Kidney (tissue), 14 donors: ENCODE measurements around the gene CCDC14. TPM values are rescaled to one million over a fixed set of nuclear protein-coding genes. Genes with fewer than 3 reads are reported as not detected.

Experiments
- DNase-seq, 5 donors: peaks; one replicate each; pipeline ENCODE4 v3.0.0-alpha.2; 2013 to 2020
- FAIRE-seq: peaks from 2 replicates; lab custom pipeline; 2012; peaks lifted over from hg19 to GRCh38; lab: Jason Lieb, UNC
- H3K27ac ChIP-seq, 2 donors: one replicate each; pipeline ENCODE4 v1.7.0; 2013; ENCODE audit warnings: low read depth in 2 of 2, low read length in 2 of 2, inconsistent platforms in 1 of 2
- H3K27me3 ChIP-seq: one replicate; pipeline ENCODE4 v1.7.1; 2013; ENCODE audit warnings: low read length, inconsistent platforms; ENCODE audit not compliant: control insufficient read depth, insufficient read depth
- H3K36me3 ChIP-seq, 3 donors: one replicate each; pipeline versions ENCODE4 v1.7.0 to v1.7.1; 2013; ENCODE audit warnings: low read length in 3 of 3, control low read depth in 1 of 3, inconsistent platforms in 1 of 3; ENCODE audit not compliant: insufficient read depth in 3 of 3, control insufficient read depth in 2 of 3
- H3K4me1 ChIP-seq, 3 donors: one replicate each; pipeline versions ENCODE4 v1.7.0 to v1.7.1; 2013; ENCODE audit warnings: low read length in 3 of 3, inconsistent platforms in 1 of 3, low read depth in 1 of 3; ENCODE audit not compliant: control insufficient read depth in 2 of 3, insufficient read depth in 2 of 3
- H3K4me3 ChIP-seq, 3 donors: one replicate each; pipeline versions ENCODE4 v1.7.0 to v1.8.1; 2013; ENCODE audit warnings: low read length in 3 of 3, control low read depth in 1 of 3, inconsistent platforms in 1 of 3
- H3K9ac ChIP-seq, 3 donors: one replicate each; pipeline versions ENCODE4 v1.7.0 to v1.7.1; 2013; ENCODE audit warnings: low read length in 3 of 3, control low read depth in 1 of 3, inconsistent platforms in 1 of 3
- H3K9me3 ChIP-seq, 3 donors: one replicate each; pipeline versions ENCODE4 v1.7.0 to v1.7.1; 2013; ENCODE audit warnings: low read length in 3 of 3, control low read depth in 1 of 3, inconsistent platforms in 1 of 3; ENCODE audit not compliant: control insufficient read depth in 2 of 3, insufficient read depth in 1 of 3
- intact Hi-C: fragments of 100-400 bp; cut with DNase I; formaldehyde crosslinking; loops from one replicate; pipeline ENCODE4 v1.11.1; 2022
- polyA plus RNA-seq: library from polyadenylated mRNA; stranded (reverse); fragments of 350-450 nt; fragmentation: Illumina TruSeq; extraction: RNeasy Lipid Tissue Mini Kit (QIAGEN cat#74804); gene quantifications from one replicate; pipeline ENCODE4 v1.2.3, GENCODE V29; 2014; ENCODE audit warnings: low read depth, low replicate concordance; ENCODE audit not compliant: insufficient read depth
- total RNA-seq: library from RNA; stranded (reverse); fragmentation: NEBNext Ultra II Directional; extraction: Animal tissue kit (Norgen Biotek cat#: 25700); gene quantifications from one replicate; pipeline ENCODE4 v1.2.1, GENCODE V29; 2021
- TF ChIP-seq, protein P1 (sequence below): IDR thresholded peaks from 3 replicates; pipeline ENCODE4 v1.5.1; 2012; ENCODE audit warnings: mild to moderate bottlenecking, moderate library complexity, borderline replicate concordance; ENCODE audit not compliant: insufficient read depth; ENCODE audit errors: extremely low read depth
- donor health status: control.
- donor health status: control.
- donor health status: control.
- donor health status: control.
- donor health status: control.
- donor health status: DM: yes; HTN: yes; CAD: no.
- donor health status: Normal renal cell carcinoma (clear cell type).

CCDC14 gene
- total and polyA plus RNA-seq, 2 donors from 2014 or later = 8.3 to 28.2 TPM

DNA sequence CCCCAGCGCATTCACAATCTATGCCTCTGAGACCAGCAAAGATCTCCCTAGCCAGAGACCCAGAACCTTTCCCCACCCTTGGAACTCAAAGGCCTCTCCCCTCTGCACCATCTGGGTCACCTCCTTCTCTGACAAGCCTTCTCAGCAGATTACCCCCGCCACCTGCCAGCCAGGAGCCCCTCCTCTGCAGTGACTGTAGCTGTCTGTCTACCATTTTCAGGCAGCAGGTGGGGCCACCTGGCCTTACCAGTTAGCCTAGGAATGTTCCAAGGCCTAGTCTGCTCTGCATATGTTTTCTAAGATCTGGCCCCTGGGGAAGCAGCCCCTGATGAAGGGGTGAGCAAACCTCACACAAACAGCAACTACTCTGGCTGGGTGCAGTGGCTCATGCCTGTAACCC lies 79.3 kb downstream of the CCDC14 start:
- TF ChIP-seq, protein P1, sequence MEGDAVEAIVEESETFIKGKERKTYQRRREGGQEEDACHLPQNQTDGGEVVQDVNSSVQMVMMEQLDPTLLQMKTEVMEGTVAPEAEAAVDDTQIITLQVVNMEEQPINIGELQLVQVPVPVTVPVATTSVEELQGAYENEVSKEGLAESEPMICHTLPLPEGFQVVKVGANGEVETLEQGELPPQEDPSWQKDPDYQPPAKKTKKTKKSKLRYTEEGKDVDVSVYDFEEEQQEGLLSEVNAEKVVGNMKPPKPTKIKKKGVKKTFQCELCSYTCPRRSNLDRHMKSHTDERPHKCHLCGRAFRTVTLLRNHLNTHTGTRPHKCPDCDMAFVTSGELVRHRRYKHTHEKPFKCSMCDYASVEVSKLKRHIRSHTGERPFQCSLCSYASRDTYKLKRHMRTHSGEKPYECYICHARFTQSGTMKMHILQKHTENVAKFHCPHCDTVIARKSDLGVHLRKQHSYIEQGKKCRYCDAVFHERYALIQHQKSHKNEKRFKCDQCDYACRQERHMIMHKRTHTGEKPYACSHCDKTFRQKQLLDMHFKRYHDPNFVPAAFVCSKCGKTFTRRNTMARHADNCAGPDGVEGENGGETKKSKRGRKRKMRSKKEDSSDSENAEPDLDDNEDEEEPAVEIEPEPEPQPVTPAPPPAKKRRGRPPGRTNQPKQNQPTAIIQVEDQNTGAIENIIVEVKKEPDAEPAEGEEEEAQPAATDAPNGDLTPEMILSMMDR = no peak
- Histone ChIP-seq H3K4me1 (peaks cover 0 to 3% (median 0%) of the 10 kb centered on the region in 3 donors), H3K9me3 (no peaks in the 10 kb centered on the region), H3K36me3 (no peaks in the 10 kb centered on the region), H3K4me3 (no peak overlapping the region), H3K9ac (no peak overlapping the region), H3K27ac (no peak overlapping the region), H3K27me3 (no peaks in the 10 kb centered on the region)
- FAIRE-seq = no peak
- no peak for DNase-seq
- intact Hi-C loops = no loop called here

DNA sequence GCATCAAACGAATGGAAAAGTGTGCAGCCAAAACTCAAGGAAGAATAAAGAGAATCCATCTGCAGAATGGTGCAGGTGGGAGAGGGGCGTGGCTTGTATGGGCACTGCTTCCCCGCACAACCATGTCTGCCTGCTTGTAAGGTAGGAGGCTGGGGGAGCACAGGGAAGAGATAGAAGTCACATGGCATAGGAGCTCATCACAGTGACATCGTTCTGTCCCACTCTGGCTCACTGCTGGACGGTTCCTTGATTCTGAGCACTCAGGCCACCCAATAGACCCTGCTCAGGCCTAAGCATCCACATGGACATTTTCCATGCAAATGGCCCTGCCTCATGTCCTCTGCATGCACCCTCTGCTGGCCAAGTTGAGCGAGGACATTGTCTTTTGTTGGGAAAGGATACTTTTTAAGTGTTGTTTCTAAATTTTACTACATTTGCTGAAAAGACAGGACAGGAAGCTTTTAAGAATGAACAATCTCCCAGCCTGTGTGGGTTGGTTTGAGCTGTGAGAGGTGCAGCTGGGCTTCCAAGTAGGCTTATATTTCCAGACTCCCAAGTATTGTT lies 79.9 kb downstream of the CCDC14 start:
- FAIRE-seq (no peak), DNase-seq (peak in 4 of 5 donors; percentile 21 to 66 (median 46))

DNA sequence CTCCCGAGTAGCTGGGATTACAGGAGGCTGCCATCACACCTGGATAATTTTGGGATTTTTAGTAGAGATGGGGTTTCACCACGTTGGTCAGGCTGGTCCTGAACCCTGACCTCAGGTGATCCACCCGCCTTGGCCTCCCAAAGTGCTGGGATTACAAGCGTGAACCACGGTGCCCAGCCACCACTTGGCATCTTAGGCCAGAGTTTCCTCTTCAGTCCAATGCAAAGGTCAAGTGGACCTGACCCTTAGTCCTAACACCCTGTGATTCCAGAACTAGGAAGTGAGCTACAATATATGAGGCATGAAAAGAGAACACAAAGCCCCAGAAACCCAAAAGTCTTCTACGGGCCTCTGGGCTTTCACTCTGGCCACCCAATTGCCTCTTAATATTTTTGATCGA lies 82.2 kb downstream of the CCDC14 start:
- DNase-seq (no peak), FAIRE-seq (no peak)
- H3K27ac ChIP-seq = no peak overlapping the region
- H3K4me1 ChIP-seq = peaks cover 0 to 3% (median 0%) of the 10 kb centered on the region in 3 donors
- TF ChIP-seq, protein P1 = no peak
- peaks cover 0 to 2% (median 0%) of the 10 kb centered on the region in 3 donors for H3K9me3 ChIP-seq
- no peaks in the 10 kb centered on the region for H3K36me3 ChIP-seq
- intact Hi-C loops = no loop called here
- H3K4me3 ChIP-seq = no peak overlapping the region
- H3K27me3 ChIP-seq = no peaks in the 10 kb centered on the region
- no peak overlapping the region for H3K9ac ChIP-seq

More for the DNA sequence above, 79.9 kb downstream of the CCDC14 start:
- Histone ChIP-seq H3K27ac (no peak overlapping the region), H3K4me3 (no peak overlapping the region), H3K9me3 (no peaks in the 10 kb centered on the region), H3K36me3 (no peaks in the 10 kb centered on the region), H3K27me3 (no peaks in the 10 kb centered on the region), H3K9ac (no peak overlapping the region), H3K4me1 (peaks cover 0 to 3% (median 0%) of the 10 kb centered on the region in 3 donors)
- intact Hi-C loops = no loop called here
- TF ChIP-seq, protein P1 = peak; percentile 48

DNA sequence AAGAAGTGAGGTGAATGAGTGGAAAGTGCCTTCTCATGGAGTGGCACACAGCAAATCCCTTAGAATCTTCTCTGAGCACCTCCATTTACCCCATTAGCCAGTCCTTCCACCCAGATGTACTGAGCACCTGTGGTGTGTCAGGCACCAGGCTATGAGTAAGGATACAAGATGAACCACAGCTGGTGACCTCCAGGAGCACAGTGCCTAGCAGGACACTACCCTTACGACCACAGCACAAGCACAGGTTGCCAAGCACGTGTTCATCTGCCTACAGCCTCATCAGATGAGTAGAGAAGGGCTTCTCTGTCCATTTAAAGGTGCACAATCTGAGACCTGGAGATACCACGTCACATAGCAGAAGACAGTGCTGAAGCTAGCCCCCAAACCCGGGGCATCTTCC lies 83.1 kb downstream of the CCDC14 start:
- FAIRE-seq = no peak
- intact Hi-C loops = no loop called here

More for the DNA sequence above, 83.1 kb downstream of the CCDC14 start:
- H3K9ac ChIP-seq = no peak overlapping the region
- TF ChIP-seq, protein P1 = no peak
- no peaks in the 10 kb centered on the region for H3K27me3 ChIP-seq
- no peak overlapping the region for H3K27ac ChIP-seq
- peaks cover 0 to 2% (median 0%) of the 10 kb centered on the region in 3 donors for H3K9me3 ChIP-seq
- H3K4me1 ChIP-seq = no peaks in the 10 kb centered on the region
- no peak overlapping the region for H3K4me3 ChIP-seq
- no peak for DNase-seq
- H3K36me3 ChIP-seq = no peaks in the 10 kb centered on the region
